ENCODE results near the gene C2orf15.

DNA sequence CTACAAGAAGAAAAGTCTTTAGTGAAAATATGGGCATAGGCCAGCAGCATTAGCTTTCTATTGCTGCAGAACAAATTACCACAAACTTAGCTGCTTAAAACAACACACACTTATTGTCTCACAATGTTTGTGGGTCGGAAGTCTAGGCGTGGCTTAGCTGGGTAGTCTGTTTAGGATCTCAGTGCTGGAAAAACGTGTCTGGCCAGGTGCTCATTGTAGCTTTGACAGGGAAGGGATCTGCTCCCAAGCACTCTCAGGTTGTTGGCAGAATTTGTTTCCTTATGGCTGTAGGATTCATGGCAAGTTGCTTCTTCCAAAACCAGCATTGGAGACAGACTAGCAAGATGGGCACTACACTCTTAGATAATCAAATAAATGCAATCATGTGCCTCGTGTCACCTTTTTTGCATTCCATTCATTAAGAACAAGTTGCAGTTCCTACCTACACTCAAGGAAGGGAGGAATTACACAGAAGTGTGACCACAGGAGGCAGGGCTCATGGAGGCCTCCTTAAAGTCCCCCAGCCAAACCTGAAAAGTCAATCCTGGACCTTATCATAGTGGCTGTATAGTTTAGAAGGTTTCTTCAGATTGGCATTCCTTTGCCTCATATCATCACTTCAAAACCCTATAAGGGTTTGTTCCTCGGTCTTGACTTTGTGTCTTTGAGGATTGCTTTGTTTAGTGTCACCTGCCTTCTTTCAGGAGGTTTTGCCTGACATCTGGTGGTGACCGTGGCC is 56.8 kb downstream of the C2orf15 start:
- TF ChIP-seq, protein P1, sequence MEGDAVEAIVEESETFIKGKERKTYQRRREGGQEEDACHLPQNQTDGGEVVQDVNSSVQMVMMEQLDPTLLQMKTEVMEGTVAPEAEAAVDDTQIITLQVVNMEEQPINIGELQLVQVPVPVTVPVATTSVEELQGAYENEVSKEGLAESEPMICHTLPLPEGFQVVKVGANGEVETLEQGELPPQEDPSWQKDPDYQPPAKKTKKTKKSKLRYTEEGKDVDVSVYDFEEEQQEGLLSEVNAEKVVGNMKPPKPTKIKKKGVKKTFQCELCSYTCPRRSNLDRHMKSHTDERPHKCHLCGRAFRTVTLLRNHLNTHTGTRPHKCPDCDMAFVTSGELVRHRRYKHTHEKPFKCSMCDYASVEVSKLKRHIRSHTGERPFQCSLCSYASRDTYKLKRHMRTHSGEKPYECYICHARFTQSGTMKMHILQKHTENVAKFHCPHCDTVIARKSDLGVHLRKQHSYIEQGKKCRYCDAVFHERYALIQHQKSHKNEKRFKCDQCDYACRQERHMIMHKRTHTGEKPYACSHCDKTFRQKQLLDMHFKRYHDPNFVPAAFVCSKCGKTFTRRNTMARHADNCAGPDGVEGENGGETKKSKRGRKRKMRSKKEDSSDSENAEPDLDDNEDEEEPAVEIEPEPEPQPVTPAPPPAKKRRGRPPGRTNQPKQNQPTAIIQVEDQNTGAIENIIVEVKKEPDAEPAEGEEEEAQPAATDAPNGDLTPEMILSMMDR (conservative IDR thresholded peaks at IDR 0.05; ENCODE audit: low read depth, low read length) = no peak
- TF ChIP-seq EZH2 (IDR thresholded peaks at IDR 0.05; ENCODE audit: borderline replicate concordance, low read depth, low read length, poor library complexity, severe bottlenecking) = no peak
